Loucy (cell line): ENCODE measurements around the gene SRRM3.

Experiments used
- H2AFZ ChIP-seq: fragments of 200-600 bp; sonication (generic); 2 replicates; pipeline ENCODE4 v1.6.0; 2016; ENCODE audit warnings: antibody characterized with exemption, mild to moderate bottlenecking, low read length, moderate library complexity
- H3F3A ChIP-seq: fragments of 200-600 bp; 2 replicates; pipeline ENCODE4 v1.6.0; 2016; ENCODE audit warnings: antibody characterized with exemption, low read depth, mild to moderate bottlenecking
- H3K27me3 ChIP-seq: fragments of 200-600 bp; sonication (generic); 2 replicates; pipeline ENCODE4 v1.6.1; 2014; ENCODE audit warnings: low read length, mild to moderate bottlenecking; ENCODE audit not compliant: insufficient read depth, poor library complexity, severe bottlenecking
- H3K36me3 ChIP-seq: fragments of 200-600 bp; sonication (generic); 2 replicates; pipeline ENCODE4 v1.6.1; 2016; ENCODE audit warnings: low read length; ENCODE audit not compliant: insufficient read depth
- H3K4me1 ChIP-seq: fragments of 200-600 bp; sonication (generic); 2 replicates; pipeline ENCODE4 v1.5.1; 2014; ENCODE audit warnings: low read length, mild to moderate bottlenecking; ENCODE audit not compliant: insufficient read depth, poor library complexity, severe bottlenecking
- H3K4me2 ChIP-seq: fragments of 200-600 bp; sonication (generic); 2 replicates; pipeline ENCODE4 v1.6.0; 2014; ENCODE audit warnings: antibody characterized with exemption, low read length, low read depth, mild to moderate bottlenecking; ENCODE audit not compliant: poor library complexity, severe bottlenecking
- H3K4me3 ChIP-seq: fragments of 200-600 bp; sonication (generic); 2 replicates; pipeline ENCODE4 v1.5.1; 2014; ENCODE audit warnings: low read length, mild to moderate bottlenecking, mixed read lengths; ENCODE audit not compliant: poor library complexity, severe bottlenecking
- H3K79me2 ChIP-seq: fragments of 200-600 bp; sonication (generic); 2 replicates; pipeline ENCODE4 v1.6.1; 2014; ENCODE audit warnings: low read length; ENCODE audit not compliant: insufficient read depth
- H3K9ac ChIP-seq: fragments of 200-600 bp; sonication (generic); 2 replicates; pipeline ENCODE4 v1.6.0; 2014; ENCODE audit warnings: mild to moderate bottlenecking, low read depth, low read length, moderate library complexity; ENCODE audit not compliant: poor library complexity, severe bottlenecking
- H3K9me2 ChIP-seq: fragments of 200-600 bp; sonication (generic); replicated peaks from 2 replicates; pipeline ENCODE4 v1.6.1; 2016; ENCODE audit warnings: low read depth, low read length, mixed read lengths
- H3K9me3 ChIP-seq: fragments of 200-600 bp; sonication (generic); 2 replicates; pipeline ENCODE4 v1.6.1; 2014; ENCODE audit warnings: mild to moderate bottlenecking, antibody characterized with exemption, low read length, low read depth; ENCODE audit not compliant: insufficient read depth
- H4K20me1 ChIP-seq: fragments of 200-600 bp; sonication (generic); 2 replicates; pipeline ENCODE4 v1.6.0; 2014; ENCODE audit warnings: antibody characterized with exemption, low read length, mild to moderate bottlenecking; ENCODE audit not compliant: insufficient read depth, poor library complexity, severe bottlenecking
- EZH2phosphoT487 ChIP-seq: fragments of 200-600 bp; IDR thresholded peaks from 2 replicates; pipeline ENCODE4 v1.6.1; 2018; ENCODE audit warnings: antibody characterized with exemption, mild to moderate bottlenecking, moderate library complexity, borderline replicate concordance
- TF ChIP-seq, protein P1 (sequence below): fragments of 200-600 bp; sonication (generic); conservative IDR thresholded peaks from 2 replicates; pipeline ENCODE4 v1.5.1; 2014; ENCODE audit warnings: mild to moderate bottlenecking, antibody characterized with exemption, low read length

Gene SRRM3

DNA sequence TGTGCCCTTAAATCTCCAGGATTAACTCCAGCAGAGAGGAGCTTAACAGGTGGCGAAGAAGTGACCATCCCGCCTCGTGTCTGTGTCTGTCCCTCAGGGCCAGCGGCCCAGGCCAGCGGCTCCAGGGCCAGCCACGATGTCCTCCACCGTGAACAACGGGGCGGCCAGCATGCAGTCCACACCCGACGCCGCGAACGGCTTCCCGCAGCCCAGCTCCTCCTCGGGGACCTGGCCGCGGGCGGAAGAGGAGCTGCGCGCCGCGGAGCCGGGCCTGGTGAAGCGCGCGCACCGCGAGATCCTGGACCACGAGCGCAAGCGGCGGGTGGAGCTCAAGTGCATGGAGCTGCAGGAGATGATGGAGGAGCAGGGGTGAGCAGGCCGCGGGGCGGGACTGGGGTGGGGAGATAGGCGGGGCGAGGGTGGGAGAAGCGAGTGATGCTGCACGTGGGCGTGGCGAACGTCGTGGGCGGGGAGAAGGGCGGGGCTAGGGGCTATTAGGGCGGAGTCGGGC is 33.3 kb downstream of the SRRM3 start:
- no peaks in the 10 kb centered on the region for H3K79me2 ChIP-seq
- no peaks in the 10 kb centered on the region for H3F3A ChIP-seq
- no peak overlapping the region for H2AFZ ChIP-seq
- H3K9me2 ChIP-seq: no peaks in the 10 kb centered on the region
- no peaks in the 10 kb centered on the region for H3K9me3 ChIP-seq
- no peak overlapping the region for H3K4me2 ChIP-seq
- TF ChIP-seq, protein P1, sequence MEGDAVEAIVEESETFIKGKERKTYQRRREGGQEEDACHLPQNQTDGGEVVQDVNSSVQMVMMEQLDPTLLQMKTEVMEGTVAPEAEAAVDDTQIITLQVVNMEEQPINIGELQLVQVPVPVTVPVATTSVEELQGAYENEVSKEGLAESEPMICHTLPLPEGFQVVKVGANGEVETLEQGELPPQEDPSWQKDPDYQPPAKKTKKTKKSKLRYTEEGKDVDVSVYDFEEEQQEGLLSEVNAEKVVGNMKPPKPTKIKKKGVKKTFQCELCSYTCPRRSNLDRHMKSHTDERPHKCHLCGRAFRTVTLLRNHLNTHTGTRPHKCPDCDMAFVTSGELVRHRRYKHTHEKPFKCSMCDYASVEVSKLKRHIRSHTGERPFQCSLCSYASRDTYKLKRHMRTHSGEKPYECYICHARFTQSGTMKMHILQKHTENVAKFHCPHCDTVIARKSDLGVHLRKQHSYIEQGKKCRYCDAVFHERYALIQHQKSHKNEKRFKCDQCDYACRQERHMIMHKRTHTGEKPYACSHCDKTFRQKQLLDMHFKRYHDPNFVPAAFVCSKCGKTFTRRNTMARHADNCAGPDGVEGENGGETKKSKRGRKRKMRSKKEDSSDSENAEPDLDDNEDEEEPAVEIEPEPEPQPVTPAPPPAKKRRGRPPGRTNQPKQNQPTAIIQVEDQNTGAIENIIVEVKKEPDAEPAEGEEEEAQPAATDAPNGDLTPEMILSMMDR: no peak
- no peak for TF ChIP-seq EZH2phosphoT487
- H3K27me3 ChIP-seq: no peaks in the 10 kb centered on the region
- no peaks in the 10 kb centered on the region for H3K4me1 ChIP-seq
- H3K36me3 ChIP-seq: no peaks in the 10 kb centered on the region
- no peak overlapping the region for H3K9ac ChIP-seq
- H3K4me3 ChIP-seq: no peak overlapping the region
- no peaks in the 10 kb centered on the region for H4K20me1 ChIP-seq

DNA sequence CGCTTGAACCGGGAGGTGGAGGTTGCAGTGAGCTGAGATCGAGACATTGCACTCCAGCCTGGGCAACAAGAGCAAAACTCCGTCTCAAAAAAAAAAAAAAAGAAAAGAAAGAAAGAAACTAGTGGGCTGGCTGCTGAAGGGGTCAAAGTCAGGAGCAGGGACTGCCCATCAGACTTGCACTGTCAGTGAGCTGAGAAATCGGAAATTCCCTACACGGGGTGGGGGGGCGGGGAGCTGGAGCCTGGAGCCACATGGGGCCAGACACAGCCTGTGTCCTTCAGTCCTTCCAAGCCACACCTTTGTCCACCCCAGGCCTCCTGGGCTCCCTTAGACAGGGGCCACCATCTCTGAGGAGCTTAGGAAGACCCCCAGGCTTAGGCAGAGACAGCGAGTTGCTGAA is 34.5 kb downstream of the SRRM3 start:
- Histone ChIP-seq H3K79me2 (no peaks in the 10 kb centered on the region), H4K20me1 (no peaks in the 10 kb centered on the region), H3K4me3 (no peak overlapping the region), H3K9ac (no peak overlapping the region), H3K4me1 (no peaks in the 10 kb centered on the region), H3F3A (no peaks in the 10 kb centered on the region), H3K9me2 (no peaks in the 10 kb centered on the region), H3K27me3 (no peaks in the 10 kb centered on the region), H3K36me3 (no peaks in the 10 kb centered on the region), H3K4me2 (no peak overlapping the region), H2AFZ (no peak overlapping the region), H3K9me3 (no peaks in the 10 kb centered on the region)
- TF ChIP-seq, protein P1: no peak
- no peak for TF ChIP-seq EZH2phosphoT487

DNA sequence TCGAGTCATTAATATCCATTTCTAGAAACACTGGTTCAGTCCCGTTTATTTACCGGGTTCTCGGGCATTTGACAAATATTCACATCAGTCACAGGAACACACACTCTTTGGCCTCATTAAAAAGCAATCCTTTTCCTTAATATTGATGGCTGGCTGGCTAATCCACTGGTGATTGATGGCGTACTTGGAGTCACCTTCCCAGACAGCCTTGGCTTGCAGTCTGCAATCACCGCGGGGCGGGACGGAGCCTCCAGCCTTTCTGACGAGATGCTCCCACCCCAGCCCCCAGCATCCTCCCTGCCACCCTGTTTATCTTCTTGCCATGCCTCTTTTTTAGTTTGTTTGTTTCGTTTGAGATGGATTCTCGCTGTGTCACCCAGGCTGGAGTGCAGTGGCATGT is 36.6 kb downstream of the SRRM3 start:
- H3K27me3 ChIP-seq: no peaks in the 10 kb centered on the region
- H3K4me2 ChIP-seq: no peak overlapping the region
- no peaks in the 10 kb centered on the region for H3K9me3 ChIP-seq
- H3K4me1 ChIP-seq: no peaks in the 10 kb centered on the region
- H3K9ac ChIP-seq: no peak overlapping the region
- H2AFZ ChIP-seq: no peak overlapping the region
- H3F3A ChIP-seq: no peaks in the 10 kb centered on the region
- no peaks in the 10 kb centered on the region for H3K79me2 ChIP-seq
- no peaks in the 10 kb centered on the region for H3K9me2 ChIP-seq
- no peaks in the 10 kb centered on the region for H4K20me1 ChIP-seq
- H3K36me3 ChIP-seq: no peaks in the 10 kb centered on the region
- TF ChIP-seq, protein P1: no peak
- no peak for TF ChIP-seq EZH2phosphoT487
- H3K4me3 ChIP-seq: no peak overlapping the region
